ENCODE measurements around the gene CDK14. TPM values are rescaled to one million over a fixed set of nuclear protein-coding genes. Genes with fewer than 3 reads are reported as not detected.

Gene CDK14
- total RNA-seq, 1 donor from 2014 or later: 1.9 TPM

DNA sequence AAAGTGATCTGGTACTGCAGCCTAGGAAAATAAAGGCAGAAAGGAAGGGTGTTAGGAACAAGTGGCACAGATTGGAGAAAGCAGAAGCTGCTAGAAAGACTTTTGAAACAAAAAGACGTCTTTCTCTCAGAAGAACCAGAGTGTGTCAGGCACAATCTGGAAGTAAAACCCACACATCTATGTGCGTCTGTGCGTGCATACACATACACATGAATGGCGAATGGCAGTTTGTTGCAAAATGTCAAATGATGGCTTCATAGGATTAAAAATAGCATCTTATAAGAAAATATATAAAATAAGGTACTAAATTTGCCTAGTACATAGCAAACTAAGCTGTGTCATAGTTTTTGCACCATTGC lies 246.3 kb downstream of the CDK14 start:
- Mint-ChIP-seq H3K9me3 (no peaks in the 10 kb centered on the region), H3K27ac (no peak overlapping the region), H3K4me3 (no peak overlapping the region), H3K4me1 (no peaks in the 10 kb centered on the region), H3K36me3 (ENCODE audit: low read depth) (no peaks in the 10 kb centered on the region), H3K27me3 (no peaks in the 10 kb centered on the region)
- intact Hi-C loops (cut with micrococcal nuclease): no loop called here
- DNase-seq: no peak

DNA sequence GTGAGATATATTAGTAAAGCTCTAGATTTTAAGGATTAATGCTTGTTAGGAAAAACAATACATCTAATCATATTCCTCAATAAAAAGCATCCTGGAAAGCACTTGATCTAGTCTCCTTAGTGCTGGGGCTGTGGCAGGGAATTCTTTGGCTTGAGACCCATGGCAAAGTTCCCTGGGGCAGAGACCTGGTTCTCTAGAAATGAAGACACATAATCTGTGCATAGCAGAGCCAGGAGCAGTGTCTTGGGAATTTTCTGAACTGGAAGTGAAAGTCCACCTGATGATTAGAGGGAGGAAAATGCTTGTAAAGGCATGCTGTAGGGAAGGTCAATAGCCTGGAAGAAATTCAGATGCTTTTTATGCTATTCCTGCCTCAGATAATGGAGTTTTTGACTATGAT lies 247.4 kb downstream of the CDK14 start:
- no peak for DNase-seq
- intact Hi-C loops (cut with micrococcal nuclease): no loop called here
- no peak overlapping the region for H3K4me3 Mint-ChIP-seq

DNA sequence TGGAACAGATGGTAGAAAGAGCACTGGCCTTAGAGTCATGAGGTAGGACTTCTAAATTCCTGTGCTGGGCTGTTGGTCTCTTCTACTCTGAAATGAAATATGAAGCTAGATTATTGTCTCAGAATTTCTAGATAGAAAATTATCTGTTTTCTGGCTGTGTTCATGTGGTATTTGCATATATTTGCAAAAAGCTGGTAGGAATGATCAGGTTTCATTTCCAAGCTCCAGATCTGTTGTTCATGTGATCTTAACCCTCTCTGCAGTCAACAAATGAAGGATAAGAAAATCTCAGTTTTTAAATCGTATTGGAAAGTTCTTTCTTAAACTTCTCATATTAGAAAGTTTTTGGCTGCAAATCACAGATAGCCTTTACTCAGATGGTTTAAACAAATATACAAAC lies 248.3 kb downstream of the CDK14 start:
- Mint-ChIP-seq H3K9me3 (no peaks in the 10 kb centered on the region), H3K36me3 (ENCODE audit: low read depth) (no peaks in the 10 kb centered on the region), H3K4me1 (no peaks in the 10 kb centered on the region), H3K4me3 (no peak overlapping the region), H3K27me3 (no peaks in the 10 kb centered on the region), H3K27ac (no peak overlapping the region)
- DNase-seq: no peak
- intact Hi-C loops (cut with micrococcal nuclease): no loop called here

More for the DNA sequence above, 247.4 kb downstream of the CDK14 start:
- H3K27me3 Mint-ChIP-seq: no peaks in the 10 kb centered on the region
- no peak overlapping the region for H3K27ac Mint-ChIP-seq
- H3K36me3 Mint-ChIP-seq (ENCODE audit: low read depth): no peaks in the 10 kb centered on the region
- no peaks in the 10 kb centered on the region for H3K9me3 Mint-ChIP-seq
- no peaks in the 10 kb centered on the region for H3K4me1 Mint-ChIP-seq

DNA sequence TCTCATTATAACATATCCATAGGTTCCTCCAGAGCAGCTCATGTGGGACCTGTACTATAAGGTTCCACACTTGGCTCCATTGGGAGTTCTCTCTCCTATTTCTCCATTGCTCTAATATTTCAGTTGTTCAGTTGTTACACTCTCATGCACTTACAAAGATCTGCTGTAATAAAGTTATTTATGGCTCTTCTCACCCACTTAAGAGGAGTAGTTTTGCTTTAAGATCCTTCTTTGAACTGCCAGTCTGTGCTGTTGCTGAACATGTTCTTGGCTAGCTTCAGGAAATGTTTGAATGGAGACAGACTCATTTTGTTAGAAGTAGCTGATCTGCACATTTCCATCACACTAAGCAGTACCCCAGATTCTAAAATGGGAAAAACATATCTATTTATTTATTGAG lies 250.1 kb downstream of the CDK14 start:
- Mint-ChIP-seq H3K27me3 (no peaks in the 10 kb centered on the region), H3K9me3 (no peaks in the 10 kb centered on the region), H3K4me1 (no peaks in the 10 kb centered on the region), H3K36me3 (ENCODE audit: low read depth) (no peaks in the 10 kb centered on the region), H3K27ac (no peak overlapping the region), H3K4me3 (no peak overlapping the region)
- intact Hi-C loops (cut with micrococcal nuclease): no loop called here
- no peak for DNase-seq

DNA sequence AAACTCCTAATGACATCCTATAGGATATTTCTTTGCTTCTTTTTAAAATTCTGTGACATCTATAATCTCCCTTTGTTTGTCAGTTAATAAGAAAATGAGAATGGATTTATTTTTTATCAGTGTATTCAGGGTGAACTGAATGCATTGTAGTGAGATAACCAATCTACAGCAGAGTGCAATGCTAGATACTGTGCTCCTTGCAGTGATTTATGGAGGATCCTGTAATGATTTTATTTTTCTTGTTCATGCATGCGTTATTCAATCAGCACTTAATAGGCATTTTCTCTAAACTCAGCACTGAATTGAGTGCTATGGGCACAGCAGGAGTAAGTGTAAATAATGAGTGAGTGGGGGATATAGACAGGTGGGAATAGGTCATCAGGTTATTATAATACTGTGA lies 253.9 kb downstream of the CDK14 start:
- DNase-seq: no peak
- no peaks in the 10 kb centered on the region for H3K27me3 Mint-ChIP-seq

DNA sequence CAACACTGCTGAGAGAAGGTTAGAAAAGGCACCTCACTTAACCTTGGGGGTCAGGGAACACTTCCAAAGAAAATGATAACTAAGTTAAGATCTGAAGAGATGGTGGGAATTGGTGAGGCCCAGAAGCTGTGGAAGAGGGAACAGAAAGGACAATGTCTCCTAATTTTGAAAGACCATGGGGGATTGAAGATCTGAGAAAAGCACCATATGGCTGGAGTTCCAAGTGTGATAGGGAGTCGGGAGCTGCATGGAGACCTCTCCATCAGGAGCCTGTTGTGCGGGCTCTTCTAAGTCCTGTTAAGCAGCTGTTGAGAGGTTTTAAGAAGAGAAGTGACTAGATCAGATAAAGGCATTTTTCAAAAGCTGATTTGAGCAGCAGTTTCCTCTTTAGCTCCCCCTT lies 254.3 kb downstream of the CDK14 start:
- Mint-ChIP-seq H3K27ac (no peak overlapping the region), H3K27me3 (no peaks in the 10 kb centered on the region), H3K4me1 (no peaks in the 10 kb centered on the region), H3K4me3 (no peak overlapping the region), H3K9me3 (no peaks in the 10 kb centered on the region), H3K36me3 (ENCODE audit: low read depth) (no peaks in the 10 kb centered on the region)
- intact Hi-C loops (cut with micrococcal nuclease): no loop called here
- no peak for DNase-seq

More for the DNA sequence above, 253.9 kb downstream of the CDK14 start:
- no peaks in the 10 kb centered on the region for H3K36me3 Mint-ChIP-seq (ENCODE audit: low read depth)
- intact Hi-C loops (cut with micrococcal nuclease): no loop called here
- H3K27ac Mint-ChIP-seq: no peak overlapping the region
- H3K4me1 Mint-ChIP-seq: no peaks in the 10 kb centered on the region
- H3K9me3 Mint-ChIP-seq: no peaks in the 10 kb centered on the region
- H3K4me3 Mint-ChIP-seq: no peak overlapping the region

DNA sequence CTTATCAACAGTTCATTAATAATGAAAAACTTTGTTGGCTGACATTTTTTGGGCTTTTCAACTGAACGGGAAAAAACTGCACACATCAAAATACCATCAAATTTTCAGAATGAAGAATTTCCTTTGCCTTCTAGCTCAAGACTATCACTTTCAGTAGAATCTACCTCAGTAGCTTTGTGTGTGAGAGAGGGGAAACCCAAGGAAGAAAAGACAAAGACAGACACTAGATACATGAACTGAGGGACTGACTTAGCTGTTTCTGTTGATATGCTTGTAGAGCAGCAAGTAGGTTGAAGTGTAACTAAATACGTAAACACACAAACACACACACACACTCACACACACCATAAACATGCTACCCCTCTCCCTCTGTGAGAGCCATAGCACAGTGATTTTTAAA lies 257.1 kb downstream of the CDK14 start:
- H3K27ac Mint-ChIP-seq: no peak overlapping the region
- no peaks in the 10 kb centered on the region for H3K36me3 Mint-ChIP-seq (ENCODE audit: low read depth)
- no peak overlapping the region for H3K4me3 Mint-ChIP-seq
- intact Hi-C loops (cut with micrococcal nuclease): no loop called here
- H3K4me1 Mint-ChIP-seq: no peaks in the 10 kb centered on the region
- DNase-seq: no peak
- H3K9me3 Mint-ChIP-seq: no peaks in the 10 kb centered on the region
- H3K27me3 Mint-ChIP-seq: no peaks in the 10 kb centered on the region

DNA sequence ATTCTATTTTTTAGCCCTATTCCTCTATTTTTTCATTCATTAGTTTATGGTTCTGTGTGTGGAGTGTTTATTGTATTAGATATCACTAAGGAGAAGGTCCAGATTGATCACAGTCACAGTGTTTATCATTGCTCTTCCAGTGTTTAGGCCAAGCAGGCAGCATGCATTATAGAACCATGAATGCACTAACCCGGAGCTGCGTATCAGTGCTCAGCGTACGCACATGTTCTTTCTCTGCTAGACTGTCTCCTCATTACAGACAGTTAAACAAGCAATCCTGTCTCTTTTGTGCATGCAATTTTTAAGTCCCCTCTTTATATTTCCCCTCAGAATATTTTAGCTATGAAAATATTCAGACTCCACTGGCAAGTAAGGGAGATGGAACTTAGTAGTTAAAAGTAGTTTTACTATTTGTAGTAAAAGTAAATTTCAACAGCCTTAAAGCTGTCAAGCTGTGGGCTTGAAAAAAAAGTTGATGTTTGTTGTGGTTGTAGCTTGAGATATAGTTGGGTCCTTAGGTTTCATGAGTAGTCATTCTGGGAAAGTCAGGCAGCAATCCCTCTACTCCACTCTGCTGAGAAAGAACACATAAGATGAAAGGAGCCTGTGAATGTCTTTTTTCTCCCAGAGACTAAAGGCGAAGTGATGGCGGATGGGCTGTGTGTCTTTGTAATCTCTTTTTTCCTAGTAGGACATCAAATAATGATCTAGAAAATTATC lies 260.4 kb downstream of the CDK14 start:
- DNase-seq: no peak
- no peaks in the 10 kb centered on the region for H3K4me1 Mint-ChIP-seq
- H3K36me3 Mint-ChIP-seq (ENCODE audit: low read depth): no peaks in the 10 kb centered on the region
- no peaks in the 10 kb centered on the region for H3K27me3 Mint-ChIP-seq
- no peaks in the 10 kb centered on the region for H3K9me3 Mint-ChIP-seq
- intact Hi-C loops (cut with micrococcal nuclease): no loop called here
- no peak overlapping the region for H3K4me3 Mint-ChIP-seq
- H3K27ac Mint-ChIP-seq: no peak overlapping the region

DNA sequence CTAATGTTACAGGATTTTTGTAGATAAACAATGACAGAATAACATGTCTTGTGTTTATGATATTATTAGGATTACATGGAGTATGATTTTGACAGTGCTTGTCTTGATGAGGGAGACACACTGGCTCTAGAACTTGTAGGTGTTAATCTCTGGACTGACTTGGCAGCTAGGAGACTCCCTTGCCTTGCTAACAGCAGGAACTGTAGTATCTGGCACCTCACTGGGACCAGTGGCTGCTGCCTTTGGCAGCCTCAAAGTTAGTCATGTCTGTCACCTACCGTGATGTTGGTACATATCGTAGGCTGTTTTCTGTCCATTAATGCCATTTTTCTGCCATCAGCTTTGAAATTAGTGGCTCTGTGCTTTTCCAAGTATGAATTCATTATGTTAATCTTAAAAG lies 261.5 kb downstream of the CDK14 start:
- H3K4me3 Mint-ChIP-seq: no peak overlapping the region
- H3K9me3 Mint-ChIP-seq: no peaks in the 10 kb centered on the region
- intact Hi-C loops (cut with micrococcal nuclease): no loop called here
- H3K27me3 Mint-ChIP-seq: no peaks in the 10 kb centered on the region
- no peak overlapping the region for H3K27ac Mint-ChIP-seq
- H3K36me3 Mint-ChIP-seq (ENCODE audit: low read depth): no peaks in the 10 kb centered on the region
- no peak for DNase-seq
- H3K4me1 Mint-ChIP-seq: no peaks in the 10 kb centered on the region

DNA sequence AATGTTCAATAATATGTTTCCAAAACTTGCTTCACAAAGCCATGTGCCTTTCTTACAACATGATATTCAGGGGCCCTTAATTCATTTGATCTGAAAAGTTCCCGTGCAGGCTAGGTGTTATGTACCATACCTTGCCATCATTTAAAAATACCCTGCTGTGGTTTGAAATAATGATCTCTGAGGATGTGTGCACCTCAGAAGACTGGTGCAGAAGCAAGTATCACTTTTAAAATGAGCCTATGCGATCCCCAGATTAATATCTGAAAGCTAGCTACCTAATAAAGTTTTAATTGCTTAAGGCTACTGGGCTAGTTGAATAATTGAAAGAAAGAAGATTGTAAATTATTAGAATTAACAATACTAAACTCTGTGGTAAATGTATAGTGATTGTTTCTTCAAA lies 262.4 kb downstream of the CDK14 start:
- Mint-ChIP-seq H3K4me1 (no peaks in the 10 kb centered on the region), H3K36me3 (ENCODE audit: low read depth) (no peaks in the 10 kb centered on the region), H3K9me3 (no peaks in the 10 kb centered on the region), H3K27me3 (no peaks in the 10 kb centered on the region), H3K27ac (no peak overlapping the region), H3K4me3 (no peak overlapping the region)
- no peak for DNase-seq
- intact Hi-C loops (cut with micrococcal nuclease): no loop called here

DNA sequence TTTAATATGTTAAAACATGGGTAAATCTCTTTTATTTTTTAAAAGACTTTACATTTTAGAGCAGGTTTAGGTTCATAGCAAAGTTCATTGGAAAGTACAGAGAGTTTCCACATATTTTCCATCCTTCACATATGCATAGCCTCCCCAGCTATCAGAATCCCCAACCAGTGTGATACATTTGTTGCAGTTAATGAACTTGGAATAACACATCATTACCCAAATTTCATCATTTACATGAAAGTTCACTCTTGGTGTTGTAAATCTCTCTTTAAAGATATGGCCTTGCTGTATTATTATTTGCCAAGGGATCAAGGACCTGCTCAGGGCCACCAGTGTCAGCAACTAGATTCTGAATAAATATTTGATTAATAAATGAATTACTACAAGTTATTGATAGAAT lies 263.4 kb downstream of the CDK14 start:
- H3K36me3 Mint-ChIP-seq (ENCODE audit: low read depth): no peaks in the 10 kb centered on the region
- intact Hi-C loops (cut with micrococcal nuclease): no loop called here
- no peaks in the 10 kb centered on the region for H3K9me3 Mint-ChIP-seq
- no peak overlapping the region for H3K4me3 Mint-ChIP-seq
- H3K27me3 Mint-ChIP-seq: no peaks in the 10 kb centered on the region
- no peak overlapping the region for H3K27ac Mint-ChIP-seq
- H3K4me1 Mint-ChIP-seq: no peaks in the 10 kb centered on the region
- DNase-seq: no peak

DNA sequence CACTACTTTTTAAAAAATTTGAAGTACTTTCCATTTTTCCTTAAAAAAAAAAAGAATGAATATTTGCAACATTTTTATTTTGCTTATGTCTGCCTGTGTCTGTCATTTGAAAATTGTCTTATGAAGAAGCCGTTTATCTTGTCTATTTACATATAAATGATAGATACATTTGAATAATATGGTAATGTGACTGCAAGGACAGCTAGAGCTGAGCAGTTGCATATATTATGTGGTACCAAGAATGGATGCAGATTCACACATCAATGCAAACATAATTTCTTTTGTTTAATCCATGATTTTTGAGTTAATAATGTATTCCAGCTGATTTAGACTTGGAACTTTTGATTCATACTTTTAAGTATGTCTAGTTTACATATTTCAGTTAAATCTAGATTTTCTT lies 268.0 kb downstream of the CDK14 start:
- intact Hi-C loops (cut with micrococcal nuclease): no loop called here
- Mint-ChIP-seq H3K36me3 (ENCODE audit: low read depth) (no peaks in the 10 kb centered on the region), H3K27ac (no peak overlapping the region), H3K27me3 (no peaks in the 10 kb centered on the region), H3K9me3 (no peaks in the 10 kb centered on the region), H3K4me1 (no peaks in the 10 kb centered on the region), H3K4me3 (no peak overlapping the region)
- no peak for DNase-seq

DNA sequence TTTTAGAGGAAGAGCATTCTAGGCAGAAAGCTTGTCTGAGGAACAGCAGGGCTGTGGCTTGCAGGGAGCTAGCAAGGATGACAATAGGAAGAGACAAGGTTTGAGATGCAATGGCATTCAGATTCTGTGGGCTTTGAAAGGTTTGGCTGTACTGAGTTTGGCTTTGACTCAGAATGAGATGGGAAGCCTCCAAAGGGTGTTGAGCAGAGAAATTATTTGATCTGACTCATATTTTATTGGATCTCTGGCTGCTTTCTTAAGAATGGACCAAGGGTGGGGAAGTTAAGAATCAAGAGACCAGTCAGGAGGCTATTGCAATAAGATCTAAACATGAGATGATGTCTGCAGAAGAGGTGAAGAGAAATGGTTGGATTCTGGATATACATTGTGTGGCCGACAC lies 273.2 kb downstream of the CDK14 start:
- H3K27me3 Mint-ChIP-seq: no peaks in the 10 kb centered on the region
- H3K36me3 Mint-ChIP-seq (ENCODE audit: low read depth): no peaks in the 10 kb centered on the region
- H3K9me3 Mint-ChIP-seq: no peaks in the 10 kb centered on the region
- no peak for DNase-seq
- intact Hi-C loops (cut with micrococcal nuclease): no loop called here
- no peaks in the 10 kb centered on the region for H3K4me1 Mint-ChIP-seq
- H3K27ac Mint-ChIP-seq: no peak overlapping the region
- H3K4me3 Mint-ChIP-seq: no peak overlapping the region

DNA sequence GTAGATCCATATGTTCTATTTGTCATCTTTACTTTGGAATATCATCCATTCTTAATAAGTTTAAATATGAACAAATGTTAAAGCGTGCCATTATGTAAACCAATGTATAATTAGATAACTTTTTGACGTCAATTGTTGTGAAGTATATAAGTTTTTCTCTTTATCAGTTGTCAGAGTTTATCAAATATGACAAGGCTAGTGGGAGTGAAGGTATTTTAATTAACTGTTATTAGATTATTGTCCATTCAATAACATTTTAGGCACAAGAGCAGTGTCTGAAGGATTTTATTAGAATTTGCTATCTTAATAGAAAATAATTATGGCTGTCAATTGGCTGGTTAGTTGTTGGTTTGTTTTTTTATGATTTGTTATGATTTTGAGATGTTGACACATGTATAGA lies 280.6 kb downstream of the CDK14 start:
- no peaks in the 10 kb centered on the region for H3K27me3 Mint-ChIP-seq
- DNase-seq: no peak
- H3K9me3 Mint-ChIP-seq: no peaks in the 10 kb centered on the region
- H3K27ac Mint-ChIP-seq: no peak overlapping the region
- intact Hi-C loops (cut with micrococcal nuclease): no loop called here
- H3K36me3 Mint-ChIP-seq (ENCODE audit: low read depth): no peaks in the 10 kb centered on the region
- no peaks in the 10 kb centered on the region for H3K4me1 Mint-ChIP-seq
- no peak overlapping the region for H3K4me3 Mint-ChIP-seq

DNA sequence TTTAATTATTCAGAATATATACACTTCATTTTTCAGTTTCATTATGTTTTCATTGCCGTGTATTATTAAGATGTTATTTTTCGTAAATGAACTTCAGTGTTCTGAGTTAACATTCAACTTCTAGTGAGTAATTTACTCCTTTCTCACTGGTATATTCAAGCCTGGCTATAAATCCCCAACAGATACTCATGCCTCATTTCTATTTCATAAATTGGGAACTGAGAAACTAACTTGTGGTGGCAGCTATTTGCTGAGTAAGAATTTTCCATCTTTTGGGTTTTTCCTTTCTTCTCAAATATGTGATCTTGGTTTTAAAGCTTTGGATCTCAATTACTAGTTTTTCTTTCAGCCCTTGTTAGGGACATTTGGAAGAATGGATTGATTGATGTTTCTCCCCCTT lies 281.1 kb downstream of the CDK14 start:
- Mint-ChIP-seq H3K27ac (no peak overlapping the region), H3K36me3 (ENCODE audit: low read depth) (no peaks in the 10 kb centered on the region), H3K4me1 (no peaks in the 10 kb centered on the region), H3K27me3 (no peaks in the 10 kb centered on the region), H3K4me3 (no peak overlapping the region), H3K9me3 (no peaks in the 10 kb centered on the region)
- DNase-seq: no peak
- intact Hi-C loops (cut with micrococcal nuclease): no loop called here
